GM21360 (cell line): ENCODE results near the gene VPS13D.
"Not testable (repeated sequence)": the region's sequence is repeated elsewhere in the genome, so short reads cannot be mapped to it uniquely, and the experiment has no call there.

Experiments
- ATAC-seq: cut with Tn5 transposase; IDR thresholded peaks from one replicate; pipeline ENCODE4 v1.9.1; 2021; ENCODE audit warnings: mild to moderate bottlenecking, moderate library complexity; ENCODE audit not compliant: unreplicated experiment

The VPS13D gene

DNA sequence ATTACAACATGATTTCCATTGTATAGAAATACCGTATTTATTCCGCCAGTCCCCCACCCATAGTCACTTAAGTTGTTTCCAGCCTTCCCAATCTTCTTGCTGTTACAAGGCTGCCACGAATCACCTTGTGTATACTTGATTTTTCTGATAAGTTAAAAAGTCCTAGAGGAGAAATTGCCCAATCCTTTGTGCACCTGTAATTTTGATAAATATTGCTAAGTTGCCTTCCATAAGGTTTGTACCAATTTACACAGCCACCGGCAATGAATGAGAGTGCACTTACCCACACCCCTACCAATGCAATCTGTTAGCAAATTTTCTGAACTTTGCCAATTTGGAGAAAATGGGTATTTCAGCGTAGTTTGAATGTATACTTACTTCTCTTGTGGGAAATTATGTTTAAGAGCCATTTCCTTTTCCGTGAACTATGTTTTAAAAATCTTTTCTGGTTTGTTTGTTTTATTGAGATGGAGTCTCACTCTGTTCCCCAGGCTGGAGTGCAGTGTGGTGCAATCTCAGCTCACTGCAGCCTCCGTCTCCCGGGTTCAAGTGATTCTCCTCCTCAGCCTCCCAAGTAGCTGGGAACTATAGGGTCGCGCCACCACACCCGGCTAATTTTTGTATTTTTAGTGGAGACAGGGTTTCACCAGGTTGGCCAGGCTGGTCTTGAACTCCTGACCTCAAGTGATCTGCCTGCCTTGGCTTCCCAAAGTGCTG lies 300.8 kb downstream of the VPS13D start:
- ATAC-seq = no peak

DNA sequence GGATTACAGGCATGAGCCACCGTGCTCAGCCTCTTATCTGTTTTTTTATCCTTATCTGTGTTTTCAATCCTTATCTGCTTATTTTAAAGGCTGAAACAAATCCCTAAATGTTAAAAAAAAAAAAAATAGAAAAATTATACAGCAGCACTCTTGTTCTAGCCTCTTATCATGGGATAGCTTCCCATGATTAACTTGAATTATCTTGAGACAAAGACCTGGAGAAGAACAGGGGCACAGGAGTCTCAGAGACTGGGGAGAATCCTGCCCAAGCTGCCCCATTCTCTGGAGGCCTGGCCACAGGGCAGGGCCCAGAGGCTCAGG lies 301.3 kb downstream of the VPS13D start:
- no peak for ATAC-seq

DNA sequence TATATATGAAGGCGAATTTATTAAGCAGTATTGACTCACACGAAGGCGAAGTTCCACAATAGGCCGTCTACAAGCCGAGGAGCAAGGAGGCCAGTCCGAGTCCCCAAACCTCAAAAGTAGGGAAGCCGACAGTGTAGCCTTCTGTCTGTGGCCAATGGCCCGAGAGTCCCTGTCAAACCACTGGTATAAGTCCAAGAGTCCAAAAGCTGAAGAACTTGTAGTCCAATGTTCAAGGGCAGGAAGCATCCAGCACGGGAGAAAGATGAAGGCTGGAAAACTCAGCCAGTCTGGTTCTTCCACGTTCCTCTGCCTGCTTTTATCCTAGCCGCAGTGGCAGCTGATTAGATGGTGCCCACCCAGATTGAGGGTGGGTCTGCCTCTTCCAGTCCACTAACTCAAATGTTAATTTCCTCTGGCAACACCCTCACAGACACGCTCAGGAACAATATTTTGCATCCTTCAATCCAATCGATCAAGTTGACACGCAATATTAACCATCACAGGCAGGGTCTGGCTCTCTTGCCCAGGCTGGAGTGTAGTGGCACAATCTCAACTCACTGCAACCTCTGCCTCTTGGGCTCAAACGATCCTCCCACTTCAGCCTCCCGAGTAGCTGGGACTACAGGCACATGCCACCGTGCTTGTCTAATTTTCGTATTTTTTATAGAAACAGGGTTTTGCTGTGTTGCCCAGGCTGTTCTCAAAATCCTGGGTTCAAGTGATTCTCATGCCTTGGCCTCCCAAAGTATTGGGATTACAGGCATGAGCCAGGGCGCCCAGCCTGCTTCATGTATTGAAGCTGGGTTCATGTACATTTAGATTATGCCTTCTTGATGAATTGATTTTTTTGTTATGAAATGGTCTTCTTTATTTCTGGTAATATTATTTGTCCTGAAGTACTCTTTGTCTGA lies 302.8 kb downstream of the VPS13D start:
- ATAC-seq = no peak

DNA sequence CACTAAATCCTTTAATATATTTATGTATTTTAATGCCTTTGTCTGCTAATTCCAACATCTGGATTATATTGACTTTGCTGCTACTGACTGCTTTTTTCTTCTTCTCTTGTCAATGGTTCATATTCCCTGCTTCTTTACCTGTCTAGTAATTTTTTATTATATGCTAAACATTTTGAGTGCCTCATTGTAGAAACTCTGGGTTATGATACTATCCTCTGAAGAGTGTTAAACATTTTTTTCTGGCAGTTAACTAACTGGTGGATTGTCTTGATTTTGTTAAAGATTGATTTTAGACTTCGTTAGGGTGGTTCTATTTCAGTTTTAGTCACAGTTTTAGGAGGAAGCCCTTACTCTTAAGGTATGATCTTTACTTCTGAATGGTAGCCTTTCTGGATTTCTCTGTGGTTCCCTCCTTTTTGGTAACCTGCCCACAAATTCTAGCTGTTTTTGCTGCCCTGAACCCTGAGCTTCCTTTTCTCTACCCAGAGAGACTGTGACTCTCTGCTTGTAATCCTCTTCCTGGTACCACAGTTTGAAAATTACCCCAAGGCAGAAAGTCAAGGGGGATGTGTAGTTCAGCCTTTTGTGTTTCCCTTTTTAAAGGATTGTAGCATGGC lies 306.3 kb downstream of the VPS13D start:
- ATAC-seq = no peak

DNA sequence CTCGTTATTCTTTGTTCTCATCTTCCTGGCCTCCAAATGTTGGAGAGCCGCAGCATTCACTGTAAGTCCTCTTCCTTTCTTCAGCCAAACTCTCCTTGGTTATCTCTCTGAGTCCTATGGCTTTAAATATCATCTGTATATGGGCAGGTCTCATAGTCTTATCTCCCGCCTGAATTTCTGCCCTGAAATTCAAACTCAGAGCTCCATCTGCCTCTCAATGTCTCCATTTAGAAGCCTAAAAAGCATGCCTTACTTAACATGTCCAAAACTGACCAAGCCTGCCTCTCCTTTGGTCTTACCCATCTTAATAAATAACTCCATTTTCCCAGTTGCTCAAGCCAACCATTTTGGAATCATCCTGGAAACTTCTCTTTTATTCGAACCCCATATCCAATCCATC lies 307.5 kb downstream of the VPS13D start:
- ATAC-seq = no peak

DNA sequence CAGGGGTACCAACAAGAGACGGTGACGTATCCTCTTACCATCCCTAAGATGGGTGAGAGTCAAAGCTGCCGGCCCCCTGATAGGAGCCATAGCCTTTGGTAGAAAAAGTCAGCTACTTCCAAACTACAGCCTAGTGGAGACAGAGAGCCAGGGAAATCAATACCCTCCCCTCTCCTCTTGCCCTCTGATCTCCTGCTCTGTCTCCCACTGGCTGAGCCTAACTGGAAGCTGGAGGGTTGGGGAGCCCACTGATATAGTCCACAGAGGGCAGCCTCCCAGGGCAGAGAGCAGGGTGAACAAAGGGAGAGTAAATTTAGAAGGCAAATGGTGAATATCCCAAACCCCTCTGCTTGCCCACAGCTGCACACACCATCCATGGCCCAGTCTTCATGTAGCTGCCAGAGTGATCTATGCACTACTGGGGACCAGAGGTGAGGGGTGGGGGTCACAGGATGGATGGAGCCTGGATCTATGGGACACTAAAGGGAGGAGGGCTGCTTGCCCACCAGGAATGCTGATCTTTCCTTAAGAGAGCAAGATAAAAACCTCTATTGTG lies 308.2 kb downstream of the VPS13D start:
- ATAC-seq = no peak

DNA sequence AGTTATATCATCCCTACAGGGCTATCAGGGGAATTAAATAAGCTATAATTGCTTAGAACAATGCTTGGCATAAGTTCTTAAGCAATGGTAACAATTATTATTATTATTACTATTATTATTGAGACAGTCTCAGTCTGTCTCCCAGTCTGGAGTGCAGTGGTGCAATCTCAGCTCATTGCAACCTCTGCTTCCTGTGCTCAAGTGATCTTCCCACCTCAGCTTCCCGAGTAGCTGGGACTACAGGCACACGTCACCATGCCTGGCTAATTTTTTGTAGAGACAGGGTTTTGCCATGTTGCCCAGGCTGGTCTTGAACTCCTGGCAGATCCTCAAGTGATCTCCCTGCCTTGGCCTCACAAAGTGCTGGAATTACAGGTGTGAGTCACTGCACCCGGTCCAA lies 308.7 kb downstream of the VPS13D start:
- not testable (repeated sequence) for ATAC-seq

DNA sequence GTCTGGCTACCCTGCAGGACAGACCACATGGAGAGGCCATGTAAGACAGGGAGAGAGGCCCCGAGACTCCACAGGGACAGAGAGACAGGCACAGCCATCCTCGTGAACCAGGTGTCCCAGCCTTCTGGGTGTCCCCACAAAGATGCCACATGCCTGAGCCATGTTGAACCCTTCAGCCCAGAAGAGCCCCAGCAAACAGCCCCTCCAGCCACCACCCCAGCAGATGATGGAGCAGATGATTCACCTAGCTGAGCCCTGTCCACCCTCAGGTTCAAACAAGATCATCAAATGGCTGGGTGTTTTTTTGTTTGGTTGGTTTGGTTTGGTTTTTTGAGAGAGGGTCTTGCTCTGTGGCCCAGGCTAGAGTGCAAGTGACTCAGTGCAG lies 309.5 kb downstream of the VPS13D start:
- ATAC-seq = no peak

DNA sequence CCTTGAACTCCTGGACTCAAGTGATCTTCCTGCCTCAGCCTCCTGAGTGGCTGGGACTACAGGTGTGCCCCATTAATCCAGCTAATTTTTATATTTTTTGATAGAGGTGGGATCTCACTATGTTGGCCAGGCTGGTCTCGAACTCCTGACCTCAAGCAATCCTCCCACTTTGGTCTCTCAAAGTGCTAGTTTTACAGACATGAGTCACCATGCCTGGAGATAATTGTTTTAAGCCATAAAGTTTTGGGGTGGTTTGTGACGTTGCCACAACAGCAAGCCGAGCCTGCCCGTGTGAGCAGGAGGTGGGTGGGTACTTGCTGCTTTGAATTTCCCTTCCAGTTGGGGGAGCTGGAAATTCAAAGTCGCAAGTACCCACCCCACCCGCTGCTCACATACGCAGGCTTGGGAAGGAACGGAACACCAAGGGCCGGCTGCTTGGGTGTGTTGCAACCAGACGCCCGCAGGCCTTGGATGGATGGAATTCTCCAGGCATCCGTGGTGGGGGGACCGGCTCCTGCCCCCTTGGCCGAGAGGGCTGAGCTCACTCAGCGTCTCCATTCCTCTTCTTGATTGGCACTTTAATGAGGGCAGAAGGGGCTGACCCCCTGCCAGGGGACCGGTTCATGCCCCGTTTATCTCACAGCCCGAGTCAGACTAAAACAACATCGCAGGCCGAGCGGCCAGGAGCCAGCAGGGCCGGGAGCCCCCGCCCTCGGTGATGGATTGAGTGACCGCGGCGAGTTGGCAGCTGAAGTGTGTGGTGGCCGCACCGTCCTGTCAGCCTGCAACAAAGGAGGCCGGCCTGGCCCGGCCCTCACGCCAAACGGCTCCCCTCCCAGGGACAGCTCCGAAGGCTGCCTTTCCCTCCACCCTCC lies 310.1 kb downstream of the VPS13D start:
- no peak for ATAC-seq

DNA sequence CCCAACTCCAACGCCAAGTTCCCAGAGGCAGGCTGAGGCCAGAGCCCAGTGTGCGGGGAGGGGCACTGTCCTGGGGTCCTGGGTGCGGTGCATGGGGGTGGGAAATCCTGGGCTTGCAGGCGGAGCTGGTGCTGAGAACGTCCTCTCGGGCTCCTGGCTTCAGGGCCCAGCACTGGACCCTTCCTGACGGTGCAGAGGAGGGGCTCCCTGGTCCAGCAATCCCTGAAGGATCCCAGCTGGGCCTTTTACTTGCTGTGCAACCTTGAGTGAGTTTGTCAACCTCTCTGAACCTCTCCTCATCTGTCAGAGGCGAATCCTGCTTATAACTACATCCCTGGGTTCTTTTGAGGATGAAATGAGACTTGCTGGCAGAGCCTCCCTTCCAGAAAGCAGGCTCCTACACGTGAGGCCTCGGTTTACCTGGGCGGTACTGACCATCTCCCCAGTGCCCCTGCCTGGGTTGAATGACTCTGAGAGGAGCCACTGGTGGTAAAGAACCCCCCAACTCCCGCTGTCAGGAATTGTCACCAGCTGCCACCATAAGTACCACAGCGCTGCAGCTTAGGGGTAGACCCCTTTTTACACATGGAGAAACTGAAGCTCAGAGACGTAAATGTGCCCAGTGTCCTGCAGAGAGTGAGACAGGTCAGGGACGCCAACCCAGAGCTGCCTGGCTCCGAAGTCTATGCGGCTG lies 310.9 kb downstream of the VPS13D start:
- no peak for ATAC-seq

DNA sequence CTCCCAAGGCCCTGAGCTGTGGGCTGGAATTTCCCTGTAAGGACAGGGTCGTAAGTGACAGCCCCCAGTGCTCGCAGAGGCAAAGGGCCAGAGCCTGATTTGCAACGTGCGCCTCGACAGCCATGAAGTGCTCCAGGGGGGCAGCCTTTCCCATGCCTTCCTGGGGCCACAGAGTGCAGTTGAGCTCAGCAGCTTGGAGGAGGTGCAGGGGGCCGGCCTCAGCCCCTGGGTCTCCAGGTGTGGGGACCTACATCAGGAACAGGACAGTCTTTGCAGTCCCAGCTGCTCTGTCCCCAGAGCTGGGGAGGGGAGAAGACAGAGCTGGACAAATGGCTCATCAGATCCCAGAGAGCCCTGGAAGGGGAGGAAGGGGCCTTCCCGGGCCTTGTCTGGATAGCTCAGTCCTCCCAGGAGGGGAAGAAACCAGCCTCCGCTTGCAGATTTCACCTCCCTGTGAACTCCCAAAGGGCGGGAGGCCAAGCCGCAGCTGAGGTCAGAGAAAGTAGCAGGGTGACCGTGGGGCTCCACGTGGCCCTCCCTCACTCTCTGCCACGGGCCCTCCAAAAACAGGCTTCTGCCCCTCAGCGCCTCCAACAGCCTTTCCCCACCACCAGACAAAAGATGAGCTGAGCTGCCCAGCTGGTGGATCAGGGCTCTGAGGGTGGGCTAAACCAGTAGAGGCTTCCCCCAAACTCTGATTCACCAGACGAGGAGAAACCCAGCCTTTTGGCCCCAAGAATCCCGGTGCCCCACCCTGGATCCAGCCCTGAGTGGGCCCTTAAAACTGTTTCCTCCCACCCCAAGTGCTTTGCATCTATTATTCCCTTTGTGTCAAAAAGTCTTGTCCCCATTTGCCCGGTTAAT lies 311.7 kb downstream of the VPS13D start:
- no peak for ATAC-seq

DNA sequence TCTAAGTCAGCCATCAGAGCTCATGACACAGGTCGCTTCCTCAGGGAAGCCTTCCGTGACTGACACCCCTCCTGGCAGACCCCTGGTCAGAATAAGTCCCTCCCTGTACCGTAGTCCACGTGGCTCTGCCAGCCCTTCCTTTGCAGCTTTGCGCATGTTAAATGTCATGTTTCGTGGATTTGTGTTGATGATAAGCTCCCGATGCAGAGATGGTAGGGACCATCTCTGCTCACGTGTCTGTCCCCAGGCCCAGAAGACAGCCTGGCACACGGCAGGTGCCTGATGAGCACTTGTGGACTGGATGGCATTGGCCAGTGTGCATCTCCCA lies 312.3 kb downstream of the VPS13D start:
- ATAC-seq = no peak

DNA sequence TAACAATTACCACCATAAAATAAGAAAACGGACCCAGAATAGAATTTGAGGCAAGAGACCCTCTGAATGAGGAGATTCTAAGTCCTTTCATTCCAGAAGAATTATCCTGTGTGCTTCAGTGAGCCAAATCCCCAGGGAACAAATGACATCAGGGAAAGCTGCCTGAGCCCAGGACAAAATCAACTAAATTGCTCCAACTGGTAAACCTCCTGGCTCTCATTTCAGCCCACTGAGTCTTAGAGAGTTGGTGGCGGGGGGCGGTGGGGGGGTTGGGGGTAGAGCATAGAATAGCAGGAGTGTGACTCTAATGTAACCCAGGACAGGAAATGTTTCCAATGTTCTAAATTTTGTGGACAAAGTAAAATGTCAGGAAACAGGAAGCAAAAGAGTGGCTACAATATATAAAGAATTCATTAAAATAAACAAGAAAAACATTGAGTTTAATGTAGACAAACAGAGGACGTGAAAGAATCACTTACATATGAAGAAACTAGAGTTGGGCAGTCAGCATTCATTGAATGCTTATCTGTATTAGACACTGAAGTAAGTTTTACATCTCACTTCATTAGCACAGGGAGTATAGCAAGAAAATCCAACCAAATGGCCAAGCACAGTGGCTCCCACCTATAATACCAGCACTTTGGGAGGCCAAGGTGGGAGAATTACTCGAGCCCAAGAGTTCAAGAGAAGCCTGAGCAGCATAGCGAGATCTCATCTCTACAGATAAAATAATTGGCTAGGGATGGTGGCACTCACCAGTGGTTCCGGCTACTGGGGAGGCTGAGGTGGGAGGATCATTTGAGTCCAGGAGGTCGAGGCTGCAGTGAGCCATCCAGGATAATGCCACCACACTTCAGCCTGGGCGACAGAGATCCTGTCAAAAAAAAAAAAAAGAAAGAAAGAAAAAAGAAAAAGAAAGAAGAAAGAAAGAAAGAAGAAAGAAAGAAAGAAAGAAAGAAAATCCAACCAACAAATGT lies 313.1 kb downstream of the VPS13D start:
- ATAC-seq = no peak

DNA sequence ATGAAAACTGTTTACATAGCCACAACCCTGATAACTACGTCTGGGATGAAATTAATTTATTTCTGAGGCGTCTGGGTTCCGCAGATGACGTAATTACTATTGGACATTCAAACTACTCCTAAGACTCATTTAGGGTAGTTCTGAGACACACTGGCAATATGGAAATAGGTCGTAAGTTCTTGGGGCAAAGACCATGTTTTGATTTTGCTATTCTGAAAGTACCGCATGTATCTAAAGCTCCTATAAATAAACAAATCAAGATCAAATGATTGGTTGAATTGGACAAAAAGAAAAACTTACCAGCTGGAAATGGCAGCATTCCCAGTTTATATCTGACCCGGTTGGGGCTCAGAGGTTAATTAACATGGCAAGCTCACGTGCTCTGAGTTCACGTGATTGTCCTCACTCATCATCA lies 313.9 kb downstream of the VPS13D start:
- ATAC-seq = no peak

DNA sequence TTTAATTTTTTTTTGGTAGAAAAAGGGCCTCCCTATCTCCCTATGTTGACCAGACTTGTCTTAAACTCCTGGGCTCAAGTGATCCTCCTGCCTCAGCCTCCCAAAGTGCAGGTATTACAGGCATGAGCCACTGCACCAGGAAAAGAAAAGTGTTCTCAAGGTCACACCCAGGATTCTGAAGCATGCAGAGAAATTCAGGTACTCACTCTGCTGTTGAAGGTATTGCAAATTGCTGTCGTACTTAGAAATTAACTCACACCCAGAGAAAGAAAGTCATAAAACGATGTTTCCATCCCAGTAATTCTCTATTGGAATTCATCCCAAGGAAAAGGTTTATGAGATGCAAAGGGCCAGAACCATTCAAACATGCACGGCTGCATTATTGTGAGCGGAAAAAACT lies 314.5 kb downstream of the VPS13D start:
- ATAC-seq = no peak

DNA sequence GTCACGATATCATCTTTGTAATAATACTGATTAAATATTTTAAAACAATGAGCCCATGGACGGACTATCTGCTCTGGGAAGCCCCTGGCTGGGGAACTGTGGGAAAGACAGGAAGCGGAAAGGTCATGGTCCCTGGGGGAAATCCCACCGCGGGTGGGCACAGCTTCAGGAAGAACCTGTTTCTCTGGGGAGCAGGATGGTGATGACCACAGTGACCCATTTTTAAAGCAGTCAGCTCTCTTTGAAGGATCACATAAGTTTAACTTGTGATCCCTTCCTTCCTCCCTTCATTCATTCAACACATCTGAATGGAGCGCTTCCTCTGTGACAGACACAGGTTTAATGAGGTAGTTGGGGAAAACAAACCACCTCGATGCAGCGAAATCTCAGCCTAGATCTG lies 315.2 kb downstream of the VPS13D start:
- ATAC-seq = no peak

DNA sequence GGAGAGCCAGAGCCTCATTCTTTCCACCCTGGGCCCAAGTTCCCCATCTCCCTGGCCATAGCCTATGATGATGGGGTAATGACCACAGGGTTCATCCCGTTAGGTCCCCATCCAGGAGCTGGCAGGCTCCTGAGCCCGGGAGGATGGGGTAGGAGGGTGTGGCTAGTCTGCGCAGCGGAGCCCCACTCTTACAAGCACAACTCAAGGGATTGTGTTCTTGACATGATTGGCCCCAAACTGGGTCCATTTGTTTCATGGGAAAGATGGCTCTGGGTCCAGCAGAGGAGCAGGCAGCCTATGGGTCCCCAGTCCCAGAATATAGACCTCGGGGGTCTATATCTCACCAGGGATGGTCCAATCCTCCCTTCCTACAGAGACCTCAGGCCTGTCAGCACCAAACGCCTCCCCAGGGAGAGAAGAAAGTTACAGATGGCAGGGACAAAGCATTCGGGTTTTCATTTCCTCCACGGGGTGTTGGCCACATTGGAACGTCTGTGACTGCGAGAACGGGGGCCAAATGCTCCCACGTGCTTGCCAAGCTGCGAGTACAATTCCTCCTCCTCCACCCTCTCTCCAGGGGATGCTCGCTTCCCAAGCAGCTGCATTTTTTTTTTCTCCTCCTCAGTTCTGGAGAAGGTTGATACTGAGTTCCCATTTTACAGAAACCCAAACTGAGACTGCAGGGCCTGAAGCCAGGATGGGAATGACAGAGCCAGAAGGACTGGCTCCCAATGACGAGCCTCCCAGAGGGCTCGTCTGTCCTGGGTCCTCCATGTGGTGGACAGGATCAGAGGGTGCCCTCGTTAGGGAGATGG lies 317.1 kb downstream of the VPS13D start:
- ATAC-seq = no peak
